Activated T-cell treated with anti-CD3 and anti-CD28 coated beads for 48 hours (primary cell): ENCODE data around the gene ZNF180.
"Not testable (repeated sequence)": the region's sequence is repeated elsewhere in the genome, so short reads cannot be mapped to it uniquely, and the experiment has no call there.

ENCODE experiments used
- DNase-seq: peaks from one replicate; pipeline ENCODE4 v3.0.0-alpha.2; 2020; ENCODE audit warnings: low read depth

The ZNF180 gene

GRCh38 chr19:44499962-44500949, at the start of gene ZNF180:
Gene ZNF180 (minus strand): TSS chr19:44500522. CDS start chr19:44497334, 3,188 bp downstream.
- peak; percentile 93 for DNase-seq

GRCh38 chr19:44549507-44549906, 49.2 kb upstream of the ZNF180 start:
- no peak for DNase-seq

- DNase-seq, result no peak
Observed at GRCh38 chr19:44548736-44549135, 48.4 kb upstream of the ZNF180 start.

GRCh38 chr19:44544031-44544430, 43.7 kb upstream of the ZNF180 start:
- DNase-seq, result no peak

- no peak for DNase-seq
Observed at GRCh38 chr19:44542671-44543070, 42.3 kb upstream of the ZNF180 start.

GRCh38 chr19:44540736-44541135, 40.4 kb upstream of the ZNF180 start:
- no peak for DNase-seq

- no peak for DNase-seq
Observed at GRCh38 chr19:44539991-44540390, 39.7 kb upstream of the ZNF180 start.

GRCh38 chr19:44539236-44539826, 39.0 kb upstream of the ZNF180 start:
- DNase-seq, result no peak

GRCh38 chr19:44535361-44535760, 35.0 kb upstream of the ZNF180 start:
- DNase-seq, result not testable (repeated sequence)

- DNase-seq, result no peak
Observed at GRCh38 chr19:44532819-44533218, 32.5 kb upstream of the ZNF180 start.

- DNase-seq, result no peak
Observed at GRCh38 chr19:44530777-44531176, 30.5 kb upstream of the ZNF180 start.

GRCh38 chr19:44529536-44529935, 29.2 kb upstream of the ZNF180 start, which contains the start of gene CEACAM20:
Gene CEACAM20 (minus strand): TSS chr19:44529675. CDS start chr19:44529509, 166 bp downstream.
- no peak for DNase-seq

- DNase-seq, result no peak
Observed at GRCh38 chr19:44527554-44527953, 27.2 kb upstream of the ZNF180 start.

GRCh38 chr19:44525721-44526430, 25.6 kb upstream of the ZNF180 start:
- no peak for DNase-seq

GRCh38 chr19:44521370-44521769, 21.0 kb upstream of the ZNF180 start:
- no peak for DNase-seq

- no peak for DNase-seq
Observed at GRCh38 chr19:44517146-44517545, 16.8 kb upstream of the ZNF180 start.

GRCh38 chr19:44515907-44516306, 15.6 kb upstream of the ZNF180 start:
- DNase-seq, result no peak

GRCh38 chr19:44515031-44515430, 14.7 kb upstream of the ZNF180 start:
- no peak for DNase-seq

GRCh38 chr19:44512326-44513298, 12.3 kb upstream of the ZNF180 start:
- peak; percentile 10 for DNase-seq

GRCh38 chr19:44509478-44509877, 9.2 kb upstream of the ZNF180 start:
- DNase-seq, result no peak

GRCh38 chr19:44499559-44499958, 763 bp downstream of the ZNF180 start:
- DNase-seq, result no peak
